DOHH2 (cell line): ENCODE measurements around the gene ATP10A.

ENCODE experiments used
- H3F3A ChIP-seq: fragments of 200-600 bp; sonication (generic), shearing (Covaris generic); 2 replicates; pipeline ENCODE4 v1.6.0; 2016; ENCODE audit warnings: antibody characterized with exemption, mild to moderate bottlenecking; ENCODE audit not compliant: control insufficient read depth, insufficient read depth
- H3K27ac ChIP-seq: fragments of 200-600 bp; sonication (generic); 2 replicates; pipeline ENCODE4 v1.5.1; 2014; ENCODE audit warnings: low read depth, mild to moderate bottlenecking, low read length, moderate library complexity
- H3K27me3 ChIP-seq: fragments of 200-600 bp; sonication (generic); 2 replicates; pipeline ENCODE4 v1.6.1; 2014; ENCODE audit warnings: mild to moderate bottlenecking, low read length, mixed read lengths; ENCODE audit not compliant: control insufficient read depth
- H3K36me3 ChIP-seq: fragments of 200-600 bp; sonication (generic); 2 replicates; pipeline ENCODE4 v1.6.1; 2014; ENCODE audit warnings: mild to moderate bottlenecking, low read length, moderate library complexity, mixed read lengths; ENCODE audit not compliant: control insufficient read depth
- H3K4me1 ChIP-seq: fragments of 200-600 bp; sonication (generic); 2 replicates; pipeline ENCODE4 v1.6.1; 2014; ENCODE audit warnings: mild to moderate bottlenecking, low read length, mixed read lengths; ENCODE audit not compliant: control insufficient read depth
- H3K4me2 ChIP-seq: fragments of 200-600 bp; sonication (generic); 2 replicates; pipeline ENCODE4 v1.6.0; 2014; ENCODE audit warnings: mild to moderate bottlenecking, low read length, moderate library complexity
- H3K4me3 ChIP-seq: fragments of 200-600 bp; sonication (generic); 2 replicates; pipeline ENCODE4 v1.5.1; 2014; ENCODE audit warnings: mild to moderate bottlenecking, low read length, mixed read lengths
- H3K79me2 ChIP-seq: fragments of 200-600 bp; sonication (generic); 2 replicates; pipeline ENCODE4 v1.6.1; 2014; ENCODE audit warnings: mild to moderate bottlenecking, low read length, mixed read lengths; ENCODE audit not compliant: control insufficient read depth
- H3K9me2 ChIP-seq: fragments of 200-600 bp; sonication (generic); replicated peaks from 2 replicates; pipeline ENCODE4 v1.6.1; 2014; ENCODE audit warnings: mild to moderate bottlenecking, low read length, mixed read lengths; ENCODE audit not compliant: control insufficient read depth
- H3K9me3 ChIP-seq: fragments of 200-600 bp; sonication (generic); 2 replicates; pipeline ENCODE4 v1.6.1; 2014; ENCODE audit warnings: antibody characterized with exemption, low read length, mixed read lengths; ENCODE audit not compliant: control insufficient read depth, insufficient read depth
- H4K20me1 ChIP-seq: fragments of 200-600 bp; sonication (generic); 2 replicates; pipeline ENCODE4 v1.6.0; 2014; ENCODE audit warnings: low read depth, mild to moderate bottlenecking, antibody characterized with exemption, low read length, moderate library complexity; ENCODE audit not compliant: control insufficient read depth, insufficient read depth
- EZH2phosphoT487 ChIP-seq: fragments of 200-600 bp; sonication (generic); IDR thresholded peaks from 2 replicates; pipeline ENCODE4 v1.6.1; 2017; ENCODE audit warnings: borderline replicate concordance, mild to moderate bottlenecking, antibody characterized with exemption, low read length, moderate library complexity, mixed read lengths
- TF ChIP-seq, protein P1 (sequence below): fragments of 200-600 bp; sonication (generic); IDR thresholded peaks from one replicate; pipeline ENCODE4 v1.5.1; 2014; ENCODE audit warnings: antibody characterized with exemption, mild to moderate bottlenecking, low read depth, low read length; ENCODE audit not compliant: poor library complexity, severe bottlenecking

The ATP10A gene

DNA sequence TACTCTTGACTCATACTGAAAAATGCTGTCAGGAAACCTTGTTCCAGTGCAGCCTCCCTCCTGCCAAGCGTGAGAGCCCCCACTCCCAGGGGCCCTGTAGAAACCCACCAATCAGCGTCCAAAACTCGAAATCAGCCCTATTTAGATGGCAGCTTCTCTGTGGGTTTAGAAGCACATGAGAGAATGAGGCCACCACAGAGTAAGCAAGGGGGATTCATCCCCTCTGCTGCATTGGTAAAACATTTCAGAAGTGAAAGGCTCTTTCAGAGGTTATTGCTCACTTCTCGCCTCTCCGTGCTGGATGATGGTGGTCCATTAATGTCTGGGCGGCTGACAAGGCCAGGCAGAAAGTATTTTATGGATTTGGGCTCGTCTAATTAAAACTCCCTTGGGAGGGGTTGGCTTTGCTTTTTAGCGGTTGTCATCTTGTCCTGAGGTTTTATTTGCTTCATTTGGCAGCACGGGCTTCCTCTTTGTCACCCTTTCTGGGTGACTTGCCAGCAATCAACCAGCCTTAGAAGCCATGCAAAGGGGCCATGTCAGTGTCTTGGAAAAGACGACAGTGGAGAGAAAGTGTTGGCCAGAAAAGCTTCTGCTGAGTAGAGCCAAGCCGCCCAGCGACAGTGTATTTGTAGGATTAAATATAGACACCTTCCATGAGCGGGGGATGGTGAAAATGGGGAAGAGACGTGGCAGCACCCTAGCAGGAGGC is 145.5 kb downstream of the ATP10A start:
- H3K79me2 ChIP-seq: no peaks in the 10 kb centered on the region
- no peaks in the 10 kb centered on the region for H3K36me3 ChIP-seq
- H3K9me2 ChIP-seq: no peaks in the 10 kb centered on the region
- H4K20me1 ChIP-seq: no peaks in the 10 kb centered on the region
- no peak overlapping the region for H3K4me2 ChIP-seq
- H3K9me3 ChIP-seq: peaks cover 35% of the 10 kb centered on the region
- H3K4me1 ChIP-seq: no peaks in the 10 kb centered on the region
- no peak for TF ChIP-seq EZH2phosphoT487
- TF ChIP-seq, protein P1, sequence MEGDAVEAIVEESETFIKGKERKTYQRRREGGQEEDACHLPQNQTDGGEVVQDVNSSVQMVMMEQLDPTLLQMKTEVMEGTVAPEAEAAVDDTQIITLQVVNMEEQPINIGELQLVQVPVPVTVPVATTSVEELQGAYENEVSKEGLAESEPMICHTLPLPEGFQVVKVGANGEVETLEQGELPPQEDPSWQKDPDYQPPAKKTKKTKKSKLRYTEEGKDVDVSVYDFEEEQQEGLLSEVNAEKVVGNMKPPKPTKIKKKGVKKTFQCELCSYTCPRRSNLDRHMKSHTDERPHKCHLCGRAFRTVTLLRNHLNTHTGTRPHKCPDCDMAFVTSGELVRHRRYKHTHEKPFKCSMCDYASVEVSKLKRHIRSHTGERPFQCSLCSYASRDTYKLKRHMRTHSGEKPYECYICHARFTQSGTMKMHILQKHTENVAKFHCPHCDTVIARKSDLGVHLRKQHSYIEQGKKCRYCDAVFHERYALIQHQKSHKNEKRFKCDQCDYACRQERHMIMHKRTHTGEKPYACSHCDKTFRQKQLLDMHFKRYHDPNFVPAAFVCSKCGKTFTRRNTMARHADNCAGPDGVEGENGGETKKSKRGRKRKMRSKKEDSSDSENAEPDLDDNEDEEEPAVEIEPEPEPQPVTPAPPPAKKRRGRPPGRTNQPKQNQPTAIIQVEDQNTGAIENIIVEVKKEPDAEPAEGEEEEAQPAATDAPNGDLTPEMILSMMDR: no peak
- no peak overlapping the region for H3K4me3 ChIP-seq
- no peaks in the 10 kb centered on the region for H3K27me3 ChIP-seq
- no peaks in the 10 kb centered on the region for H3F3A ChIP-seq
- no peak overlapping the region for H3K27ac ChIP-seq

DNA sequence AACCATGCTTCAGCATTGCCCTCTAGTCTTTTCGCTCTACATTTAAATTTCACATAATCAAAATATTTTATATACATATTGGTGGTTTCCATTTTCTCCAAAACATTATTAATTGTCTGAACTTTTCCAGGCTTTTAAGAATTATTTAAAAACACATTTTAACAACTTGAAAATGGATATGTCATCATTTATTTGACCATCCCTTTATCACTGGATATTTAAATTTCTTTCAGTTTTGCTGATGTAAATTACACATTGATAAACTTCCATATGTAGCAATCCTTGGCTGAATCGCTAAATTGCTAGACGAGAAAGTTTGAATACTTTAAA is 146.0 kb downstream of the ATP10A start:
- no peak for TF ChIP-seq EZH2phosphoT487
- TF ChIP-seq, protein P1: no peak
- H3K4me2 ChIP-seq: no peak overlapping the region
- peaks cover 41% of the 10 kb centered on the region for H3K9me3 ChIP-seq
- no peaks in the 10 kb centered on the region for H3K9me2 ChIP-seq
- H3K27ac ChIP-seq: no peak overlapping the region
- no peaks in the 10 kb centered on the region for H3K27me3 ChIP-seq
- no peaks in the 10 kb centered on the region for H3F3A ChIP-seq
- no peaks in the 10 kb centered on the region for H4K20me1 ChIP-seq
- no peaks in the 10 kb centered on the region for H3K4me1 ChIP-seq
- H3K4me3 ChIP-seq: no peak overlapping the region
- no peaks in the 10 kb centered on the region for H3K36me3 ChIP-seq
- no peaks in the 10 kb centered on the region for H3K79me2 ChIP-seq

DNA sequence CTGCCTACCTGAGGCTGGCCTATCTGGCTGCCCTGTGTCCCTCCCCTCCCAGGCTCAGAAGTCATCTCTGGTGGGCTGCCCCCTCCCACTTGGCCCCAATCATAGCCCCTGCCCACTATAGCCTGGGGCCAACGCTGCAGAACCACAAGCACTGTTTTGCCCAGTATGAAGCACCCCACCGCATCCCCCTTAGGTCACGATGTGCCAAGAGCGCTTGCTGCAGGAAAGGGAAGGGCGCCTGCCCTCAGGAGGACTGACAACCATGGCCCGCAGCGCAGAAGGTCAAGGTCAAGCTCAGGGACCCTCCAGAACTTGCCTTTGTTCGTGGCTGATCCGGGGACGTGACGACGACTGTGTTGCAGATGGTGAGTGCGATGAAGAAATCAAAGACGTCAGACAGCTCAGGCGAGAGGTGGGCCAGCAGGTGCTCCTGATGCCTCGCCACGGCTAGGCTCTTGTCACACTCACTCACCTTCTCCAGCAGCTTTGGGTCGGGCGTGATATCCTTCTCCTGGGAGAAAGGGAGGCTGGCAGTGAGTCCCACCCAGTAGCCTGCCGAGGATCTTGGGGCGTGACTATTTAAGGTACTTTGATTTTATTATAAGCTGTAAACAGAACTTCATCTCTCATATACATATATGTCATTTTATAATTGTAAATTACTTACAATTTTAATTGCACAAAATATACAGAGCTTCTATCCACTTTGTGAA is 146.6 kb downstream of the ATP10A start:
- Histone ChIP-seq H3K79me2 (no peaks in the 10 kb centered on the region), H3K4me1 (no peaks in the 10 kb centered on the region), H3K9me2 (no peaks in the 10 kb centered on the region), H4K20me1 (no peaks in the 10 kb centered on the region), H3K27me3 (no peaks in the 10 kb centered on the region), H3K36me3 (no peaks in the 10 kb centered on the region), H3K4me2 (no peak overlapping the region), H3F3A (no peaks in the 10 kb centered on the region), H3K27ac (no peak overlapping the region), H3K9me3 (peaks cover 44% of the 10 kb centered on the region), H3K4me3 (no peak overlapping the region)
- no peak for TF ChIP-seq EZH2phosphoT487
- TF ChIP-seq, protein P1: no peak
